Transverse colon (tissue), 4 donors: ENCODE measurements around the gene MYO5B. TPM values are rescaled to one million over a fixed set of nuclear protein-coding genes. Genes with fewer than 3 reads are reported as not detected.
"Not testable (repeated sequence)": the region's sequence is repeated elsewhere in the genome, so short reads cannot be mapped to it uniquely, and the experiment has no call there.

Experiments
- DNase-seq: peaks from one replicate; pipeline ENCODE4 v3.0.0-alpha.2; 2019
- H3K27ac ChIP-seq, 4 donors: fragments of 200-600 bp; sonication (generic); 2 replicates each; pipeline ENCODE4 v1.5.1; 2016 to 2018; ENCODE audit warnings: inconsistent platforms in 4 of 4
- H3K27me3 ChIP-seq: fragments of 200-600 bp; sonication (generic); 2 replicates; pipeline ENCODE4 v1.5.1; 2017; ENCODE audit warnings: inconsistent platforms
- H3K36me3 ChIP-seq, 4 donors: fragments of 200-600 bp; sonication (generic); 2 replicates each; pipeline ENCODE4 v1.5.1; 2017 to 2019; ENCODE audit warnings: inconsistent platforms in 4 of 4
- H3K4me1 ChIP-seq, 4 donors: fragments of 200-600 bp; sonication (generic); 2 replicates each; pipeline ENCODE4 v1.5.1; 2017 to 2020; ENCODE audit warnings: inconsistent platforms in 4 of 4
- H3K4me3 ChIP-seq, 4 donors: fragments of 200-600 bp; sonication (generic); 1 replicate in 1 of 4; 2 replicates in 3 of 4; pipeline versions ENCODE4 v1.5.1 to v1.6.1; 2017 to 2019; ENCODE audit warnings: inconsistent platforms in 4 of 4
- H3K9me3 ChIP-seq, 2 donors: fragments of 200-600 bp; sonication (generic); 2 replicates each; pipeline ENCODE4 v1.5.1; 2017 to 2019; ENCODE audit warnings: inconsistent platforms in 2 of 2
- EP300 ChIP-seq: sonication (generic); formaldehyde crosslinking; IDR thresholded peaks from one replicate; pipeline ENCODE4 v1.6.1; 2017; ENCODE audit warnings: antibody characterized with exemption, low read depth
- POLR2A ChIP-seq: fragments of 450-650 bp; IDR thresholded peaks from one replicate; pipeline ENCODE4 v1.6.1; 2016; ENCODE audit warnings: antibody characterized with exemption, mild to moderate bottlenecking, moderate library complexity
- POLR2AphosphoS5 ChIP-seq, 3 donors: sonication (generic); formaldehyde crosslinking; IDR thresholded peaks; one replicate each; pipeline ENCODE4 v1.6.1; 2016; ENCODE audit warnings: antibody characterized with exemption in 3 of 3
- WGBS, 2 donors: methylation state at CpG; one replicate each; pipeline ENCODE4 v1.1.5; 2018; ENCODE audit warnings: low coverage in 1 of 2; 5-methylcytosine and 5-hydroxymethylcytosine counted together
- in situ Hi-C, 4 donors: fragments of 200-750 bp; cut with MboI; loops; one replicate each; pipeline versions ENCODE4 v1.15.0 to v1.15.1; 2017; ENCODE audit warnings: low sequenced_read_pairs in 3 of 4, low pct_ligation_motif_present in 1 of 4, low pct_unique_long_range_greater_than_20kb in 1 of 4
- intact Hi-C: fragments of 100-400 bp; cut with DNase I; formaldehyde crosslinking; loops from one replicate; pipeline ENCODE4 v1.15.1; 2023; ENCODE audit warnings: low total_unique reads
- total RNA-seq, 4 donors: library from RNA; depleted of rRNA; stranded (reverse); fragments of >200 nt; gene quantifications; one replicate each; pipeline ENCODE4 v1.1.0, GENCODE V29; 2016
- TF ChIP-seq, protein P1 (sequence below), 5 experiments: fragments of 200-600 bp in 3 of 5; fragments of 450-650 bp in 2 of 5; sonication (generic) in 3 of 5; IDR thresholded peaks; 1 replicate in 2 of 5; 2 replicates in 3 of 5; pipeline ENCODE4 v1.5.1; 2016 to 2017; ENCODE audit warnings: antibody characterized with exemption in 5 of 5, inconsistent platforms in 3 of 5, mild to moderate bottlenecking in 2 of 5, moderate library complexity in 1 of 5

MYO5B gene
- total RNA-seq, 4 donors from 2014 or later = 96.7 to 144 (median 114) TPM

- H3K4me1 ChIP-seq = peaks cover 0 to 30% (median 17%) of the 10 kb centered on the region in 4 donors
- DNase-seq = no peak
- intact Hi-C loops = no loop called here
- H3K4me3 ChIP-seq = no peak overlapping the region
- no peak for TF ChIP-seq EP300
- TF ChIP-seq, protein P1, sequence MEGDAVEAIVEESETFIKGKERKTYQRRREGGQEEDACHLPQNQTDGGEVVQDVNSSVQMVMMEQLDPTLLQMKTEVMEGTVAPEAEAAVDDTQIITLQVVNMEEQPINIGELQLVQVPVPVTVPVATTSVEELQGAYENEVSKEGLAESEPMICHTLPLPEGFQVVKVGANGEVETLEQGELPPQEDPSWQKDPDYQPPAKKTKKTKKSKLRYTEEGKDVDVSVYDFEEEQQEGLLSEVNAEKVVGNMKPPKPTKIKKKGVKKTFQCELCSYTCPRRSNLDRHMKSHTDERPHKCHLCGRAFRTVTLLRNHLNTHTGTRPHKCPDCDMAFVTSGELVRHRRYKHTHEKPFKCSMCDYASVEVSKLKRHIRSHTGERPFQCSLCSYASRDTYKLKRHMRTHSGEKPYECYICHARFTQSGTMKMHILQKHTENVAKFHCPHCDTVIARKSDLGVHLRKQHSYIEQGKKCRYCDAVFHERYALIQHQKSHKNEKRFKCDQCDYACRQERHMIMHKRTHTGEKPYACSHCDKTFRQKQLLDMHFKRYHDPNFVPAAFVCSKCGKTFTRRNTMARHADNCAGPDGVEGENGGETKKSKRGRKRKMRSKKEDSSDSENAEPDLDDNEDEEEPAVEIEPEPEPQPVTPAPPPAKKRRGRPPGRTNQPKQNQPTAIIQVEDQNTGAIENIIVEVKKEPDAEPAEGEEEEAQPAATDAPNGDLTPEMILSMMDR (IDR thresholded peaks at IDR 0.05) = no peak
- TF ChIP-seq POLR2A = no peak
- TF ChIP-seq POLR2AphosphoS5 (IDR thresholded peaks at IDR 0.05) = no peak
- H3K9me3 ChIP-seq = no peaks in the 10 kb centered on the region
- H3K27me3 ChIP-seq = no peaks in the 10 kb centered on the region
- peak overlapping the region; percentile 37 to 56 (median 48) for H3K27ac ChIP-seq
- in situ Hi-C loops = no loop called here
- WGBS, 2 donors = 70 to 71% methylated on average over 4 of the region's 4 CpGs
- no peaks in the 10 kb centered on the region for H3K36me3 ChIP-seq
These were observed 95.1 kb downstream of the MYO5B start for GRCh38 chr18:50099725-50100407.

DNA sequence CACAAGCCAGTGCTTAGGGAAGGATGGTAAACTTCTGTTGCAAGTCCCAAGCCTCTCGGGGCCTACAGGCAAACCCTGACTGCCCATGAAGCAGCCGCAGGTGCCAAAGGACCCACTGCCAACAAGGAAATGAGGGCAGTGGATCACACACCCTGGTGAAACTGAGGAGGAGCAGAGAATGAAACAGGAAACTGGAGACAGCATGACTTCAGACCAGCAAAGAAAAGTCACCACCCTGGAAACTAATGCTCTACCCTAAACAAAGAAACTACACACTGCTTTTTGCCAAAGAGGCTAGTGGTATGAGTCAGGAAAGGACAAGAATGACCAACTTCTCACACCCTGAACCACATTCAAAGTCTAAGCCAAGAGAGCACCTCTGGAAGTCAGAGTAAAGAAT is 97.2 kb downstream of the MYO5B start:
- 24% methylated on average over 2 of the region's 2 CpGs; no CpG with 5 or more reads in 1 of the 2 donors for WGBS, 2 donors
- Histone ChIP-seq H3K4me3 (no peak overlapping the region), H3K36me3 (no peaks in the 10 kb centered on the region), H3K9me3 (no peaks in the 10 kb centered on the region), H3K4me1 (peaks cover 0 to 31% (median 17%) of the 10 kb centered on the region in 4 donors), H3K27me3 (no peaks in the 10 kb centered on the region), H3K27ac (peak overlapping the region; percentile 47 to 62 (median 58))
- intact Hi-C loops (no loop called here), in situ Hi-C loops (no loop called here)
- TF ChIP-seq, protein P1 (IDR thresholded peaks at IDR 0.05) = no peak
- TF ChIP-seq POLR2A = peak; percentile 24
- TF ChIP-seq POLR2AphosphoS5 (IDR thresholded peaks at IDR 0.05) = peak in 1 of 3 donors; percentile 42
- no peak for TF ChIP-seq EP300
- peak; percentile 61 for DNase-seq

DNA sequence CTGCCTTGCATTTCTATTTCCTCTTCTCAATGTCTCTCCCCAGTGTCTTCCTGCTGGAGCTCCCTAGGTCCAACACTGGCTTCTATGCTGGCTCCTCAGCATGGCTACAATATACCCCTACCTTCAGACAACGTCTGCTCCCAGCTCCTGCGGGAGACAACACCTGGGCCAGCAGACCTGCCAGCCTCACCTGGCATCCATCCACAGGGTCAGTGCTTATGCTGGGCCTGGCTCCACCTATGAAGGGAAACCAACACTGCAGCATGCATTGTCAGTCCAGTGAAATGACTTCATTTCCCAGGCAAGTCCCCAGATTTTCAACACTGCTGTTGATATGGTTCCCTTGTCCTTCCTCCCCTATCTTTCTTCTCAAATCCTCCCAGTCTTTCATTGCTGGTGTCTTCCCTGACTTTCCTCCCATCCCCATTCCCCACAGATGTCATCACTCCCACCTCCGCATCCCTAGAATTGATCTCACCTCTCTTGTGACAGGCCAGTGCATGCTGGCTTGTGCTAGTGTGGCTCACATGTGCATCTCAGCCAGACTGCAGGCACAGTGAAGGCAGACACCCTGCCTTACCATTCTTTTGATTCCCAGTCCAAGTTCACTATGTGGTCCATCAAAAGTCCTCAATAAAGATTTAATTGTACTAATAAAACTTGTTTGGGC is 98.0 kb downstream of the MYO5B start:
- Histone ChIP-seq H3K36me3 (no peaks in the 10 kb centered on the region), H3K4me1 (peaks cover 3 to 39% (median 23%) of the 10 kb centered on the region in 4 donors), H3K27me3 (no peaks in the 10 kb centered on the region), H3K4me3 (no peak overlapping the region), H3K27ac (peak overlapping the region in 3 of 4 donors; percentile 55 to 62 (median 61)), H3K9me3 (no peaks in the 10 kb centered on the region)
- intact Hi-C loops = no loop called here
- 58 to 71% methylated on average over 3 of the region's 3 CpGs for WGBS, 2 donors
- peak; percentile 21 for DNase-seq
- in situ Hi-C loops = no loop called here
- TF ChIP-seq POLR2AphosphoS5 (IDR thresholded peaks at IDR 0.05) = no peak
- no peak for TF ChIP-seq EP300
- TF ChIP-seq, protein P1 (IDR thresholded peaks at IDR 0.05) = no peak
- no peak for TF ChIP-seq POLR2A

DNA sequence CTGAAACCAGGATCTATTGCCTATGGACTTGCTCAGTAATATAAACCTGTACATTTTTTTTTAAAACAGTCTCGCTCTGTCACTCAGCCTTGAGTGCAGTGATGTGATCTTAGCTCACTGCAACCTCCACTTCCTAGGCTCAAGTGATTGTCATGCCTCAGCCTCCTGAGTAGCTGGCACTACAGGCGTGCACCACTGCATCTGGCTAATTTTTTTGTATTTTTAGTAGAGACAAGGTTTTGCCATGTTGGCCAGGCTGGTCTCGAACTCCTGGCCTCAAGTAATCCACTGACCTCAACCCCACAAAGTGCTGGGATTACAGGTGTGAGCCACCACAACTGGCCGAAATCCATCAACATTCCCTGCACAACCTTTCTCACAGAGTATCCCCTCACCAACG is 100.2 kb downstream of the MYO5B start:
- DNase-seq, in situ Hi-C loops, H3K4me3 ChIP-seq, H3K27ac ChIP-seq, intact Hi-C loops, H3K27me3 ChIP-seq, H3K36me3 ChIP-seq, H3K9me3 ChIP-seq: not testable (repeated sequence)
- 76 to 92% methylated on average over 4 to 5 of the region's 5 CpGs for WGBS, 2 donors
- peaks cover 9 to 48% (median 32%) of the 10 kb centered on the region in 4 donors for H3K4me1 ChIP-seq
